ENCODE measurements around the gene HLA-DPB1. TPM values are rescaled to one million over a fixed set of nuclear protein-coding genes. Genes with fewer than 3 reads are reported as not detected.
A peak's percentile ranks its signal among the peaks of the same experiment; 100 is the strongest.

HLA-DPB1 gene
- total RNA-seq, 2 experiments from 2014 or later = 5.1 to 6.9 TPM

GRCh38 chr6:33124947-33125346, 49.2 kb downstream of the HLA-DPB1 start:
- H3K27me3 Mint-ChIP-seq = peaks cover 22% of the 10 kb centered on the region
- no peak for DNase-seq
- no peak overlapping the region for H3K4me3 Mint-ChIP-seq
- ChIA-PET CTCF (interaction anchor here (0.9 to 4.9 kb wide), 18 partner anchors 8 to 123 kb away, joined by 3 to 91 read pairs (median 6); partner anchors contain the start of gene RING1), POLR2A (interaction anchor here (1.0 kb wide), 1 partner anchor 153 kb away, joined by 3 read pairs; no protein-coding TSS in a partner anchor)
- no peaks in the 10 kb centered on the region for H3K4me1 Mint-ChIP-seq (ENCODE audit: low read depth)
- peaks cover 13% of the 10 kb centered on the region for H3K9me3 Mint-ChIP-seq
- intact Hi-C loops (cut with micrococcal nuclease) = no loop called here
- peaks cover 2% of the 10 kb centered on the region for H3K36me3 Mint-ChIP-seq
- no peak overlapping the region for H3K27ac Mint-ChIP-seq

- H3K27me3 Mint-ChIP-seq = peaks cover 26% of the 10 kb centered on the region
- no peaks in the 10 kb centered on the region for H3K4me1 Mint-ChIP-seq (ENCODE audit: low read depth)
- peaks cover 2% of the 10 kb centered on the region for H3K36me3 Mint-ChIP-seq
- H3K9me3 Mint-ChIP-seq = peaks cover 13% of the 10 kb centered on the region
- CTCF ChIA-PET = interaction anchor here (0.6 to 4.9 kb wide), 19 partner anchors 9 to 173 kb away, joined by 3 to 91 read pairs (median 4); partner anchors contain the start of genes HLA-DMA and HSD17B8
- intact Hi-C loops (cut with micrococcal nuclease) = no loop called here
- no peak overlapping the region for H3K4me3 Mint-ChIP-seq
- DNase-seq = peak; percentile 75
- H3K27ac Mint-ChIP-seq = no peak overlapping the region
- POLR2A ChIA-PET = no interaction called here
Observed at GRCh38 chr6:33126101-33126714, 50.4 kb downstream of the HLA-DPB1 start.

DNA sequence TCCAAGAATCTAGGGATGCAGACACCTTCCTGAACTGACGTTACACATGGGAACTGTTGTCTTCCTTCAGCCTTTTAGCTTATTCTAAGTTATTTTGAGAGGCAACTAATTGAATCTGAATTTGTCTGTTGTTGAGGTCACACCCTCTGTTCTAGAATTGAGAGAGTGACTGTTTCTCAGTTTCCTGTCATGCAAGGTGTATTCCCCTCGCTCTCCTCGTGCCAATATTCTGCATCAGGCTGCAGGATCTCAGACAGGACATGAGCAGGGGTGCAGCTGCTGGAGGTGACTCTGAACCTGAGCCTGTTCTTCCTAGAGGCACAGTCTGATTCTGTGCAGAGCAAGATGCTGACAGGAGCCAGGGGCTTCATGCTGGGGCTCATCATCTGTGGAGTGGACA, 52.5 kb downstream of the HLA-DPB1 start:
- intact Hi-C loops (cut with micrococcal nuclease) = no loop called here

DNA sequence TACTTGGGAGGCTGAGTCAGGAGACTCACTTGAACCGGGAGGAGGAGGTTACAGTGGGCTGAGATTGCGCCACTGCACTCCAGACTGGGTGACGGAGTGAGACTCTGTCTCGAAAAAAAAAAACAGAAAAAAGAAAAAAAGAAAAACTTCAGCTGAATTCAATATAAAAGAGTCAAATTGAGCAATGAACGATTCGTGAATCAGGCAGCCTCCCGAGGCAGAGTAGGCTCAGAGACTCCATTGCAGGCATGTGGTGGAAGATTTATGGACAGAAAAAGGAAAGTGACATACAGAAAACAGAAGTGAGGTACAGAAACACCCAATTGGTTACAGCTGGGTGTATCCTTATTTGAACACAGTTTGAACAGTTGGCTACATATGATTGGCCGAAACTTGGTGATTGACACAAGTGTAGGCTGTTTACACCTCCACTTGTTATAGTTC, 56.3 kb downstream of the HLA-DPB1 start:
- no peaks in the 10 kb centered on the region for H3K9me3 Mint-ChIP-seq
- CTCF ChIA-PET = no interaction called here
- H3K27me3 Mint-ChIP-seq = peaks cover 18% of the 10 kb centered on the region
- intact Hi-C loops (cut with micrococcal nuclease) = no loop called here
- no peak overlapping the region for H3K4me3 Mint-ChIP-seq
- DNase-seq = no peak
- POLR2A ChIA-PET = no interaction called here
- H3K4me1 Mint-ChIP-seq (ENCODE audit: low read depth) = no peaks in the 10 kb centered on the region
- H3K36me3 Mint-ChIP-seq = no peaks in the 10 kb centered on the region
- H3K27ac Mint-ChIP-seq = no peak overlapping the region

More for the DNA sequence above, 52.5 kb downstream of the HLA-DPB1 start:
- peaks cover 12% of the 10 kb centered on the region for H3K9me3 Mint-ChIP-seq
- peak; percentile 15 for DNase-seq
- H3K36me3 Mint-ChIP-seq = peaks cover 2% of the 10 kb centered on the region
- POLR2A ChIA-PET = no interaction called here
- no peak overlapping the region for H3K27ac Mint-ChIP-seq
- CTCF ChIA-PET = interaction anchor here (1.1 to 1.9 kb wide), 5 partner anchors 9 to 122 kb away, joined by 4 to 5 read pairs (median 4); no protein-coding TSS in a partner anchor
- H3K4me3 Mint-ChIP-seq = no peak overlapping the region
- H3K4me1 Mint-ChIP-seq (ENCODE audit: low read depth) = no peaks in the 10 kb centered on the region
- H3K27me3 Mint-ChIP-seq = peaks cover 26% of the 10 kb centered on the region

DNA sequence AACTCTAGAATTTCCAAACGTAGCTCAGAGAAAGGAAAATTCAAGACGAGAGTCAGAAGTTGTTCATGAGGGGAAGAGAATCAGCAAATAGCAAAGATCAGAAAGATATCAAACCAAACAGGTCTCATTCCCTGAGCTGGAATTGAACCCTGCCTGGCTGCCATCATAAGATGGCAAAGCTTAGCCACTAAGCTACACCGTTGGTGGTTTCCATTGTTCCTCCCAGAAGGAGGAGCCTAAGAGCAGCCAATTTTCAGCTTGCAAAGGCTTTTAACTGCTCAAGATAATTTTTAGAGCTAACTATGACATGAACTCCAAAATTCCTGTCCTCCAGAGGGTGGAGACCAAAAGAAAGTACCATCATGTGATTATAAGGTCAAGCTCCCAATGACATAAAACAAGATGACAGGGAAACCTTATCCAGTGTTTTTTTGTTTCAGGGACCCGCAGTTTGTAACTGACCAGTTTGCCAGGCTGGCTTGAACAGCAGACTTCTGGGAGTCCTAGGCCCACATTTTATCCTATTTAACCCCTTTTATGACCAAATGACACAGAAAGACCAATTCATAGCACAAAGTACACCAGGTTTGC, 60.6 kb downstream of the HLA-DPB1 start:
- Mint-ChIP-seq H3K9me3 (no peaks in the 10 kb centered on the region), H3K36me3 (no peaks in the 10 kb centered on the region), H3K27me3 (peaks cover 18% of the 10 kb centered on the region), H3K4me3 (no peak overlapping the region), H3K27ac (no peak overlapping the region), H3K4me1 (ENCODE audit: low read depth) (no peaks in the 10 kb centered on the region)
- no peak for DNase-seq
- intact Hi-C loops (cut with micrococcal nuclease) = no loop called here
- ChIA-PET CTCF (interaction anchor here (0.7 to 1.5 kb wide), 6 partner anchors 12 to 119 kb away, joined by 3 to 6 read pairs (median 4); no protein-coding TSS in a partner anchor), POLR2A (no interaction called here)

Other genes with a start within 250 kb of the HLA-DPB1 start
- 100 to 1,000 TPM; 134 to 143 TPM for gene TAP2, start 237.3 kb upstream of the HLA-DPB1 start, total RNA-seq
- 100 to 1,000 TPM; 350 to 370 TPM for gene PSMB8, start 231.9 kb upstream of the HLA-DPB1 start, total RNA-seq
- gene TAP1, start 222.3 kb upstream of the HLA-DPB1 start, total RNA-seq = 100 to 1,000 TPM; 245 to 258 TPM
- gene PSMB9, start 221.8 kb upstream of the HLA-DPB1 start, total RNA-seq = 100 to 1,000 TPM; 296 to 302 TPM
- gene HLA-DMB, start 135.0 kb upstream of the HLA-DPB1 start, total RNA-seq = 1 to 10 TPM; 1.6 to 1.9 TPM
- gene HLA-DMA, start 122.9 kb upstream of the HLA-DPB1 start, total RNA-seq = 10 to 100 TPM in 1 of 2 experiments, 1 to 10 TPM in 1; 9.6 to 10.2 TPM
- gene BRD2, start 107.4 kb upstream of the HLA-DPB1 start, total RNA-seq = 100 to 1,000 TPM; 168 to 190 TPM
- gene HLA-DOA, start 66.4 kb upstream of the HLA-DPB1 start, total RNA-seq = under 1 TPM; 0.53 to 0.55 TPM
- gene HLA-DPA1, start 2.3 kb upstream of the HLA-DPB1 start, total RNA-seq = 10 to 100 TPM; 19.3 to 20.9 TPM
- gene COL11A2, start 116.5 kb downstream of the HLA-DPB1 start, total RNA-seq = 1 to 10 TPM in 1 of 2 experiments, under 1 TPM in 1; 0.69 to 1.0 TPM
- gene RXRB, start 124.7 kb downstream of the HLA-DPB1 start, total RNA-seq = 10 to 100 TPM; 40.9 to 41.4 TPM
- gene SLC39A7, start 124.9 kb downstream of the HLA-DPB1 start, total RNA-seq = 10 to 100 TPM; 42.0 to 45.7 TPM
- gene HSD17B8, start 128.7 kb downstream of the HLA-DPB1 start, total RNA-seq = 10 to 100 TPM; 35.3 to 36.1 TPM
- 10 to 100 TPM; 25.4 to 28.4 TPM for gene RING1, start 132.5 kb downstream of the HLA-DPB1 start, total RNA-seq
- 10 to 100 TPM; 32.7 to 33.7 TPM for gene VPS52, start 195.9 kb downstream of the HLA-DPB1 start, total RNA-seq
- gene RPS18, start 196.1 kb downstream of the HLA-DPB1 start, total RNA-seq = 1,000 to 10,000 TPM; 4,372 to 4,391 TPM
- 1 to 10 TPM; 5.9 to 6.7 TPM for gene B3GALT4, start 201.1 kb downstream of the HLA-DPB1 start, total RNA-seq
- gene WDR46, start 213.2 kb downstream of the HLA-DPB1 start, total RNA-seq = 10 to 100 TPM; 59.4 to 60.7 TPM
- gene PFDN6, start 213.6 kb downstream of the HLA-DPB1 start, total RNA-seq = 10 to 100 TPM; 78.5 to 90.9 TPM
- gene RGL2, start 223.0 kb downstream of the HLA-DPB1 start, total RNA-seq = 10 to 100 TPM; 24.6 to 26.0 TPM
- 100 to 1,000 TPM; 202 to 213 TPM for gene TAPBP, start 238.1 kb downstream of the HLA-DPB1 start, total RNA-seq
- gene ZBTB22, start 241.8 kb downstream of the HLA-DPB1 start, total RNA-seq = 10 to 100 TPM; 11.0 to 12.1 TPM
- gene DAXX, start 247.0 kb downstream of the HLA-DPB1 start, total RNA-seq = 10 to 100 TPM; 60.5 to 64.1 TPM